ENCODE measurements around the gene NOTUM. TPM values are rescaled to one million over a fixed set of nuclear protein-coding genes. Genes with fewer than 3 reads are reported as not detected.

The NOTUM gene
- total and polyA plus RNA-seq, 9 of the 15 experiments (the other 6 are each of a cell fraction or from before 2014, with no cell fraction given) = 0.03 to 14.0 (median 4.1) TPM

GRCh38 chr17:81909966-81910839 is 50.8 kb downstream of the NOTUM start (continued):
- TF ChIP-seq EP300 (IDR thresholded peaks at IDR 0.05; ENCODE audit: low read length) = peak; percentile 82
- TF ChIP-seq ARID3A (IDR thresholded peaks at IDR 0.05; ENCODE audit: borderline replicate concordance, low read depth, low read length) = no peak
- TF ChIP-seq KLF6 (CRISPR knock-in tag; IDR thresholded peaks at IDR 0.05; ENCODE audit: borderline replicate concordance) = 0 out of 2 replicates have a peak, but pooled peaks have one; percentile 23
- peak; percentile 57; the same call in 1 of the 2 replicates for TF ChIP-seq ZNF263 (CRISPR knock-in tag; IDR thresholded peaks at IDR 0.05; ENCODE audit: borderline replicate concordance)
- peak; percentile 51; the same call in 1 of the 2 replicates for TF ChIP-seq FOSL1 (tag; conservative IDR thresholded peaks at IDR 0.05)
- no peak for TF ChIP-seq CLOCK (CRISPR knock-in tag; IDR thresholded peaks at IDR 0.05; ENCODE audit: borderline replicate concordance)
- TF ChIP-seq TRIM28 (IDR thresholded peaks at IDR 0.05) = no peak
- peak; percentile 87 for TF ChIP-seq NR2C1 (IDR thresholded peaks at IDR 0.05)
- TF ChIP-seq NR2C1 (tag; IDR thresholded peaks at IDR 0.05) = peak; percentile 93
- no peak for TF ChIP-seq IFI16 (CRISPR knock-in tag; IDR thresholded peaks at IDR 0.05)
- no peak; the same call in 1 of the 2 replicates for TF ChIP-seq JUND (IDR thresholded peaks at IDR 0.05; ENCODE audit: borderline replicate concordance, low read depth, low read length)
- peak; percentile 9; the same call in 1 of the 3 replicates for TF ChIP-seq JUND (tag; IDR thresholded peaks at IDR 0.05; ENCODE audit: borderline replicate concordance, low read depth, low read length)
- no peak for TF ChIP-seq IRF1 (CRISPR knock-in tag; IDR thresholded peaks at IDR 0.05; ENCODE audit: borderline replicate concordance)
- TF ChIP-seq RBFOX2 (IDR thresholded peaks at IDR 0.05; ENCODE audit: low read depth, low read length) = peak; percentile 0; the same call in 1 of the 2 replicates
- peak; percentile 47; the same call in 1 of the 2 replicates for TF ChIP-seq CTBP1 (IDR thresholded peaks at IDR 0.05; ENCODE audit: borderline replicate concordance)
- no peak for TF ChIP-seq CGGBP1 (CRISPR knock-in tag; IDR thresholded peaks at IDR 0.05)
- peak; percentile 49 for TF ChIP-seq EP400 (IDR thresholded peaks at IDR 0.05)
- 0 out of 4 replicates have a peak, but pooled peaks of 1 of the 2 experiments have one; percentile 9 for TF ChIP-seq NRF1 (conservative IDR thresholded peaks at IDR 0.05 in 1 of 2, IDR thresholded peaks at IDR 0.05 in 1 of 2)
- TF ChIP-seq ETV1 (tag; conservative IDR thresholded peaks at IDR 0.05; ENCODE audit: low read depth) = peak; percentile 73
- no peak for TF ChIP-seq ZSCAN29 (IDR thresholded peaks at IDR 0.05)
- TF ChIP-seq MTA3 (IDR thresholded peaks at IDR 0.05; ENCODE audit: borderline replicate concordance) = 0 out of 2 replicates have a peak, but pooled peaks have one; percentile 38
